ENCODE results near the gene C1orf53. TPM values are rescaled to one million over a fixed set of nuclear protein-coding genes. Genes with fewer than 3 reads are reported as not detected.
A peak's percentile ranks its signal among the peaks of the same experiment; 100 is the strongest.

The C1orf53 gene
- total and polyA plus RNA-seq, 2 of the 13 experiments (the other 11 are each of a cell fraction or from before 2014, with no cell fraction given), result 5.8 to 10.1 TPM

DNA sequence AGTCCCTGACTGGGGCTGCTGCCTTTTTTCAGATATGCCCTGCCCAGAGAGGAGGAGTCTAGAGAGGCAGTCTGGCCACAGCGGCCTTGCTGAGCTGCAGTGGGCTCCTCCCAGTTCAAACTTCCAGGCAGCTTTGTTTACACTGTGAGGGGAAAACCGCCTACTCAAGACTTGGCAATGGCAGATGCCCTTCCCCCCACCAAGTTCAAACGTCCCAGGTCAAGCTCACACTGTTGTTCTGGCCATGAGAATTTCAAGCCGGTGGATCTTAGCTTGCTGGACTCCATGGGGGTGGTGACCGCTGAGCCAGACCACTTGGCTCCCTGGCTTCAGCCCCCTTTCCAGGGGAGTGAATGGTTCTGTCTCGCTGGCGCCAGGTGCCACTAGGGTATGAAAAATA is 18.3 kb upstream of the C1orf53 start (continued):
- TF ChIP-seq, protein P1, sequence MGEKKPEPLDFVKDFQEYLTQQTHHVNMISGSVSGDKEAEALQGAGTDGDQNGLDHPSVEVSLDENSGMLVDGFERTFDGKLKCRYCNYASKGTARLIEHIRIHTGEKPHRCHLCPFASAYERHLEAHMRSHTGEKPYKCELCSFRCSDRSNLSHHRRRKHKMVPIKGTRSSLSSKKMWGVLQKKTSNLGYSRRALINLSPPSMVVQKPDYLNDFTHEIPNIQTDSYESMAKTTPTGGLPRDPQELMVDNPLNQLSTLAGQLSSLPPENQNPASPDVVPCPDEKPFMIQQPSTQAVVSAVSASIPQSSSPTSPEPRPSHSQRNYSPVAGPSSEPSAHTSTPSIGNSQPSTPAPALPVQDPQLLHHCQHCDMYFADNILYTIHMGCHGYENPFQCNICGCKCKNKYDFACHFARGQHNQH (CRISPR knock-in tag; IDR thresholded peaks at IDR 0.05), result peak; percentile 65; the same call in 1 of the 2 replicates
- TF ChIP-seq, protein P2, sequence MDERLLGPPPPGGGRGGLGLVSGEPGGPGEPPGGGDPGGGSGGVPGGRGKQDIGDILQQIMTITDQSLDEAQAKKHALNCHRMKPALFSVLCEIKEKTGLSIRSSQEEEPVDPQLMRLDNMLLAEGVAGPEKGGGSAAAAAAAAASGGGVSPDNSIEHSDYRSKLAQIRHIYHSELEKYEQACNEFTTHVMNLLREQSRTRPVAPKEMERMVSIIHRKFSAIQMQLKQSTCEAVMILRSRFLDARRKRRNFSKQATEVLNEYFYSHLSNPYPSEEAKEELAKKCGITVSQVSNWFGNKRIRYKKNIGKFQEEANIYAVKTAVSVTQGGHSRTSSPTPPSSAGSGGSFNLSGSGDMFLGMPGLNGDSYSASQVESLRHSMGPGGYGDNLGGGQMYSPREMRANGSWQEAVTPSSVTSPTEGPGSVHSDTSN (CRISPR knock-in tag; IDR thresholded peaks at IDR 0.05), result no peak
- TF ChIP-seq, protein P3, sequence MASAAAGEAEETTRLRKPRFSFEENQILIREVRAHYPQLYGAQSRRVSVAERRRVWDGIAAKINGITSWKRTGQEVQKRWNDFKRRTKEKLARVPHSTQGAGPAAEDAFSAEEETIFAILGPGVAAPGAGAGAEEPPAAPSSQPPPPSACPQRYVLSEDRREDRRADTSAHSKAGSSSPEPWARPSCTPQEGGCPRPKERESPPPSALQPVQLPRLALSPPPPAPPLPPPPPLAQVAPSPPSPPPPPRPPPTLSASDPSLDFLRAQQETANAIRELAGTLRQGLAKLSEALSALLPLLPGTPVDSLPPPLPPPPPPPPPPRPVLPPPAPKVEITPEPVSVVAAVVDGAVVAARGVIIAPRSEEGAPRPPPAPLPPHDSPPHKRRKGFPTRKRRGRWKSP (CRISPR knock-in tag; IDR thresholded peaks at IDR 0.05), result no peak; the same call in 1 of the 2 replicates
- no peak for TF ChIP-seq ZNF558 (CRISPR knock-in tag; IDR thresholded peaks at IDR 0.05; ENCODE audit: borderline replicate concordance)
- no peak for TF ChIP-seq SCMH1 (CRISPR knock-in tag; IDR thresholded peaks at IDR 0.05; ENCODE audit: borderline replicate concordance)
- no peak for TF ChIP-seq PHB2 (IDR thresholded peaks at IDR 0.05; ENCODE audit: partially characterized antibody)
- no peak for TF ChIP-seq GTF2F1 (IDR thresholded peaks at IDR 0.05; ENCODE audit: low read length)
- TF ChIP-seq NFKBIZ (CRISPR knock-in tag; IDR thresholded peaks at IDR 0.05), result no peak; the same call in 1 of the 2 replicates
- TF ChIP-seq, protein P4, sequence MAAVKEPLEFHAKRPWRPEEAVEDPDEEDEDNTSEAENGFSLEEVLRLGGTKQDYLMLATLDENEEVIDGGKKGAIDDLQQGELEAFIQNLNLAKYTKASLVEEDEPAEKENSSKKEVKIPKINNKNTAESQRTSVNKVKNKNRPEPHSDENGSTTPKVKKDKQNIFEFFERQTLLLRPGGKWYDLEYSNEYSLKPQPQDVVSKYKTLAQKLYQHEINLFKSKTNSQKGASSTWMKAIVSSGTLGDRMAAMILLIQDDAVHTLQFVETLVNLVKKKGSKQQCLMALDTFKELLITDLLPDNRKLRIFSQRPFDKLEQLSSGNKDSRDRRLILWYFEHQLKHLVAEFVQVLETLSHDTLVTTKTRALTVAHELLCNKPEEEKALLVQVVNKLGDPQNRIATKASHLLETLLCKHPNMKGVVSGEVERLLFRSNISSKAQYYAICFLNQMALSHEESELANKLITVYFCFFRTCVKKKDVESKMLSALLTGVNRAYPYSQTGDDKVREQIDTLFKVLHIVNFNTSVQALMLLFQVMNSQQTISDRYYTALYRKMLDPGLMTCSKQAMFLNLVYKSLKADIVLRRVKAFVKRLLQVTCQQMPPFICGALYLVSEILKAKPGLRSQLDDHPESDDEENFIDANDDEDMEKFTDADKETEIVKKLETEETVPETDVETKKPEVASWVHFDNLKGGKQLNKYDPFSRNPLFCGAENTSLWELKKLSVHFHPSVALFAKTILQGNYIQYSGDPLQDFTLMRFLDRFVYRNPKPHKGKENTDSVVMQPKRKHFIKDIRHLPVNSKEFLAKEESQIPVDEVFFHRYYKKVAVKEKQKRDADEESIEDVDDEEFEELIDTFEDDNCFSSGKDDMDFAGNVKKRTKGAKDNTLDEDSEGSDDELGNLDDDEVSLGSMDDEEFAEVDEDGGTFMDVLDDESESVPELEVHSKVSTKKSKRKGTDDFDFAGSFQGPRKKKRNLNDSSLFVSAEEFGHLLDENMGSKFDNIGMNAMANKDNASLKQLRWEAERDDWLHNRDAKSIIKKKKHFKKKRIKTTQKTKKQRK (IDR thresholded peaks at IDR 0.05; ENCODE audit: low read length), result no peak
- no peak for TF ChIP-seq MBNL3 (CRISPR knock-in tag; conservative IDR thresholded peaks at IDR 0.05)
- no peak for TF ChIP-seq ZNF121 (CRISPR knock-in tag; IDR thresholded peaks at IDR 0.05)
- no peak for TF ChIP-seq ZBTB38 (CRISPR knock-in tag; IDR thresholded peaks at IDR 0.05)
- TF ChIP-seq, protein P5, sequence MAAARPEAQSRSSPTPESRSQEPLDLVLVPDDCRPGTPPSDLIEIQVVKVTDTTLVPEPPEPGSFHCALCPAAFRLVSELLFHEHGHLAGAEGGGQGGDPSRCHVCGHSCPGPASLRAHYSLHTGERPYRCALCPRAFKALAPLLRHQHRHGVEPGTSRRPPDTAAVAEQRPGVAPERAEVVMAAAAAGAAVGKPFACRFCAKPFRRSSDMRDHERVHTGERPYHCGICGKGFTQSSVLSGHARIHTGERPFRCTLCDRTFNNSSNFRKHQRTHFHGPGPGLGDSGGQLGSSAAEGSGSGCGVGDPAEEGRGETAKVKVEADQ (CRISPR knock-in tag; IDR thresholded peaks at IDR 0.05; ENCODE audit: borderline replicate concordance), result no peak
- TF ChIP-seq ZNF773 (CRISPR knock-in tag; IDR thresholded peaks at IDR 0.05; ENCODE audit: borderline replicate concordance), result no peak
- TF ChIP-seq ZNF160 (CRISPR knock-in tag; IDR thresholded peaks at IDR 0.05), result no peak
- no peak for TF ChIP-seq CREB1 (IDR thresholded peaks at IDR 0.05)
- TF ChIP-seq CREB1 (CRISPR knock-in tag; IDR thresholded peaks at IDR 0.05), result no peak
- TF ChIP-seq, protein P6, sequence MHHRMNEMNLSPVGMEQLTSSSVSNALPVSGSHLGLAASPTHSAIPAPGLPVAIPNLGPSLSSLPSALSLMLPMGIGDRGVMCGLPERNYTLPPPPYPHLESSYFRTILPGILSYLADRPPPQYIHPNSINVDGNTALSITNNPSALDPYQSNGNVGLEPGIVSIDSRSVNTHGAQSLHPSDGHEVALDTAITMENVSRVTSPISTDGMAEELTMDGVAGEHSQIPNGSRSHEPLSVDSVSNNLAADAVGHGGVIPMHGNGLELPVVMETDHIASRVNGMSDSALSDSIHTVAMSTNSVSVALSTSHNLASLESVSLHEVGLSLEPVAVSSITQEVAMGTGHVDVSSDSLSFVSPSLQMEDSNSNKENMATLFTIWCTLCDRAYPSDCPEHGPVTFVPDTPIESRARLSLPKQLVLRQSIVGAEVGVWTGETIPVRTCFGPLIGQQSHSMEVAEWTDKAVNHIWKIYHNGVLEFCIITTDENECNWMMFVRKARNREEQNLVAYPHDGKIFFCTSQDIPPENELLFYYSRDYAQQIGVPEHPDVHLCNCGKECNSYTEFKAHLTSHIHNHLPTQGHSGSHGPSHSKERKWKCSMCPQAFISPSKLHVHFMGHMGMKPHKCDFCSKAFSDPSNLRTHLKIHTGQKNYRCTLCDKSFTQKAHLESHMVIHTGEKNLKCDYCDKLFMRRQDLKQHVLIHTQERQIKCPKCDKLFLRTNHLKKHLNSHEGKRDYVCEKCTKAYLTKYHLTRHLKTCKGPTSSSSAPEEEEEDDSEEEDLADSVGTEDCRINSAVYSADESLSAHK (CRISPR knock-in tag; IDR thresholded peaks at IDR 0.05; ENCODE audit: borderline replicate concordance), result no peak
- TF ChIP-seq ZNF235 (CRISPR knock-in tag; IDR thresholded peaks at IDR 0.05; ENCODE audit: borderline replicate concordance), result no peak

Measured in HepG2 (cell line).